GM18873 (cell line): Measurements from ENCODE around the gene CCL14.
"Not testable (repeated sequence)": the region's sequence is repeated elsewhere in the genome, so short reads cannot be mapped to it uniquely, and the experiment has no call there.

ENCODE experiments used
- ATAC-seq: cut with Tn5 transposase; IDR thresholded peaks from one replicate; pipeline ENCODE4 v1.9.1; 2021; ENCODE audit warnings: mild to moderate bottlenecking, moderate library complexity, moderate number of reproducible peaks; ENCODE audit not compliant: unreplicated experiment, low FRiP score

CCL14 gene

DNA sequence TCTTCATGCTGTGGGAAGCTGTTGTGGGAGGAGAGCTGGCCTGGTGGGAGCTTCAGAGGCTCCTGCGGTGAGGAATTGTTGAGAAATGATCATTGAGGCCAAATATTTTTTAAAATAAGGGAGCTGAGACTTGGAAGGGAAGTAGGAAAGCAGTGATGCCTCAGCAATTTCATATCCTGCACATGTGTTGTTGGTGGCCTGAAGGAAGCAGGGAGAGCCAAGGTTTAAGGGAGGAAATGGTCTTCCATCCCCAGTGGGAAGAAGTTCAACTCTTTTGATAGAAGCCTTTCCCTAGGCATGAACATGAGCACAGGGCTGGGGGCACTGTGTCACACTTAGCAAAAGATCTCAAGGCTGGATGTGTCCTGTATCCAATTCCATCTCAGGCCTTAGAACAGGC is at the start of gene CCL14:
TSS of gene CCL14 (minus strand) at position 87 of the 400 bp plus-strand sequence. CDS start at position 7, 80 bp downstream.
- ATAC-seq = no peak

DNA sequence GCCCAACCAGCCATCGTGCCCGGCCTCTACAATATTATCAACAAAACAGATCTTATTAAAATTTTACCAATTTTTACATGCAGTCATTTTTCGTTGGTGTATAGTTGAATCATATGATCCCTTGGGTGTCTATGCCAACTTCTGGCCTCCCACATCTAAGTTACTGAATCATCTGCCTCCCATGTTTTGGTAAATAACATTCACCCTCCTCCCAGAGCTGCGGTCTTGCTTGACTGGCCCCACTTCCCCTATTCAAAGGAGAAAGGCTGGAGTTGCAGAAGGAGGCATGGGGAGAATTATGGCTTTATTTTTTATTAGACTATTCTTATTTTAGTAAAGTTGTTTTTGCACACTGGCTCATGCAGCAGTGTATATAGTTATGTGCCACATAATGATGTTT is 49.7 kb upstream of the CCL14 start:
- no peak for ATAC-seq

DNA sequence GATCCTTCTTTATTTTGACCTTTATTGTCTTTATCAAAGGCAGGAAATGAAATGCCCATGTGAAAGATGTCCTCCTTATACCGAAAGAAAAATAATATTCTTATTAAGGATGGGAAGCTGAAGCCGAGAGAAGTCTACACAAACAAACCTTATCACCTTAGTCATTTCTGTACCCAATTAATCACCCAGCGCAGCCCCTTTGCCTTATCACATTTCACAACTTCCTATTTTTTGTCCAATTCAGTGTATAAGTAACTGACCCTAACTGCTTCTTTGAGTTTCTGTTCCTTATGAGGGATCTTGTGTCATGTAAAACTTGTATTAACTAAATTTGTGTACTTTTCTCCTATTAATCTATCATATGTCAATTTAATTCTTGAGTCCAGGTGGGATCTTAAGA is 47.6 kb upstream of the CCL14 start:
- ATAC-seq = no peak

DNA sequence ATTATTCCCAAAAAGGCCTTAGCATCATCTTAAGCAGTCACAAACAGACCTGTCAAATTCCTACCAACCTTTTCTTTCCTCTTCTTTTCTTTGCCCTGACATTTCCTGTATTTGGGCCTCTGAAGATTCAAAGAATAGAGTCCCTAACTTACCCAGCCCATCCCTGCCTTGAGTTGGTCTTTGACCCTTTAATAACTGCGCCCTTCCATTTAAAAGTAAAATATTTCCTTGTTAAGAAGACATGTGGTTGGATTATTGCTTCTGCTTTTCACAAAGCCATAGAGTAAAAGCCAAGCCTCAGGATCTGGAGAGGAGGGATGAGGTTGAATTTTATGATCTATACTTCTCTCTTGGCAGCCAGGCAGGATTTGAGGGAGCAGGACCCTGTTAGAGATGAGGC is 44.4 kb upstream of the CCL14 start:
- no peak for ATAC-seq

DNA sequence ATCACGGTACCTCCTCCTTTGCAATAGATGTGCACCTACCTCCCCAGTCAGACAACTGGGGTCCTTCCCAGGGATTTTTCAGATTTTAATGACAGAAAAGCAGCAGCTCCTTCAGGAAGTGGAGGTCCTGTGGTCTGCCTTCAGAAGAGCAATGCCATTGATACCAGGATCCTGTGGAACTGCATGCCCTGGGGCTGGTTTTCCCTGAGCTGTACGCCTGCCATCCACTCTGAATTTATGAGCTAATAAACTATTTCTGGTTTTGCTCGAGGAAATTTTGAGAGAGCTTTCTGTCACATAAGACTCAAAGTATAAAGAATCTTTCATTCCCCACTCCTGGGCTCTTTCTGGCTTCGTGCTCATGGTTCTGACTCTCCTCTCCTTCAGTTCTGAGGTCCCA is 41.2 kb upstream of the CCL14 start:
- no peak for ATAC-seq

DNA sequence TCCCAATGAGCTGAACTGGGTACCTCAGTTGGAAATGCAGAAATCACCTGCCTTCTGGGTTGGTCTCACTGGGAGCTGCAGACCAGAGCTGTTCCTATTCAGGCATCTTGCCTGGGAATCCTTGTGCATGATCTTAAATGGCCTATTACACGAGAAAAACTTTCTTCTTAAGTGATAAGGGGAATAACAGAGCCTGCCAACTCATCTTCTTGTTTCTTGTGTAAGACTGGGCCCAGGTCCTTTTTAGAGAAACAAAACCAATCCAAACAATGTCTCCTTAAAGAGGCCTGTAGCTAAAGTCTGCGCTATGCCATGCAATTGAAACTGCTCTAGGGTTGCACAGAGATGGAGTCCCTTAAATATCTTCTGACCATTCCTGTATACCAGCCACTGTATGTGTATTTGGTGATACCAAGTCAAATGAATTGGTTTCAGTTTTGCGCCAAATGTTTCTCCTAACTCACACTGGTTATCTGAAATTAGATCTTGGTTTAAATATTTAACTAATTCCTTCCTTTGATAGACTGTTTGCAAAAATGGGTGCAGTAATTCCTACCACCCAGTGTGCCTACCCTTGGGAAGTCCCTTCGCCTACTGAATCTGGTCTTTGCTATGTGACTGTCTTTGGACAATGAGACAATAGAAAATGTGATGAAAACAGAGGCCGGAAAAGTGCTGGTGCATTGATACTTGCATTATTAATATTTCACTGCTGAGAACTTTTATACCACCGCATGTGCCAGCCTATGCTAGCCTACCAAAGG is 37.8 kb upstream of the CCL14 start:
- no peak for ATAC-seq

- no peak for ATAC-seq
These were observed 32.9 kb upstream of the CCL14 start for GRCh38 chr17:36019423-36019822.

DNA sequence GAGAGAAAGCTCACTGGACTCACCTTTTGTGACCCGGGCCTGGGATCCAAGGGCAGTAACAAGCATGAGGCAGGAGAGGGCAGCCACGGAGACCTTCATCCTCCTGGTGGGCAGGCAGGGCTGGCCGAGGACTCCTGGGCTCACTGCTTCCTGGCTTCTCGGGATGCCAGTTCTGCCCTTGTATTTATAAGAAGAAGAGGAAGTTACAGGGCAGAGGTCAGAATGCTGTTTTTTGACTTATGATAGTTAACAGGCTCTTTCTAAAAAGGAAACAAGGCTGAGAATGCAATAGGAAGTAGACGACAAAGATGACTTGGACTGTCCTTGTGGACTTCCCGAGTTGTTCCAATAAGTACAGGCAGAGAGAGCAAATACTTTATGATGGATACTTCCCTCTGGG is 31.3 kb upstream of the CCL14 start, which contains the start of gene CCL23:
TSS of gene CCL23 (minus strand) at position 174 of the 400 bp plus-strand sequence. CDS start at position 99, 75 bp downstream.
- ATAC-seq = no peak

DNA sequence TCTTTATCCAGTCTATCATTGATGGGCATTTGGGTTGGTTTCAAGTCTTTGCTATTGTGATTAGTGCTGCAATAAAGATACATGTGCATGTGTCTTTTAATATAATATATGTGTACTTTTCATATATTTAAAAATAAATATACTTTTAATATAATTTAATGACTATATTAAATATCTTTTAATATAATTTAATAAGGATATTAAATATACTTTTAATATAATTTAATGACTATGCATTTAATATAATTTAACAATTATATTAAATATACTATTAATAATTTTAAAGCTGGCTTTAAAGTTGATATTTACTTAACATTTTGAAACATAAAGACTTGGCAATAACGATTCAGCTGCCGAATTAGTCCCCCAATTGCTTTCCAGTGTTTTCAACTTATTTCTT is 30.0 kb upstream of the CCL14 start:
- ATAC-seq = no peak

DNA sequence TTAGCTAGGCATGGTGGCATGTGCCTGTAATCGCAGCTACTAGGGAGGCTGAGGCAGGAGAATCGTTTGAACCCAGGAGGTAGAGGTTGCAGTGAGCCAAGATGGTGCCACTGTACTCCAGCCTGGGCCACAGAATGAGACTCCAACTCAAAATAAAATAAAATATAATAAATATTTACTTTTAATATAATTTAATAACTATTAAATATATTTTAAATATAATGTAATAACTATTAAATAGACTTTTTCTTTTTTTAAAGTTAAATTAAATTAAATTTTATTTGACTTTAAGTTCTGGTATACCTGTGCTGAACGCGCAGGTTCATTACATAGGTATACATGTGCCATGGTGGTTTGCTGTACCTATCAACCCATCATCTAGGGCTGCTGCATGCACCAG is 29.4 kb upstream of the CCL14 start:
- not testable (repeated sequence) for ATAC-seq

DNA sequence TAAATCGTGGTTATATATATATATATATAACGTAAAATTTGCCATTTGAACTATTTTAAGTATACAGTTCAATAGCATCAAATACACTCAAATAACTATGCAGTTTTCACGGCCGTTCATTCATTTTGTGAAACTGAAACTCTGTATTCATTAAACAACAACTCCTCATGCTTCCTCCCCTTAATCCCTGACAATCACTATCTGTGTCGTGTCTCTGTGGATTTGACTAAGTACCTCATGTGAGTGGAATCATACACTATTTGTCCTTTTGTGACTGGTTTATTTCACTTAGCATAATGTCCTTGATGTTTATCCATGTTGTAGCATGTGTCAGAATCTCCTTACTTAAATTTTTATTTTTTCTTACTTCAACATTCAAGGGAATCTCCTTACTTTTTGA is 28.4 kb upstream of the CCL14 start:
- ATAC-seq = no peak

DNA sequence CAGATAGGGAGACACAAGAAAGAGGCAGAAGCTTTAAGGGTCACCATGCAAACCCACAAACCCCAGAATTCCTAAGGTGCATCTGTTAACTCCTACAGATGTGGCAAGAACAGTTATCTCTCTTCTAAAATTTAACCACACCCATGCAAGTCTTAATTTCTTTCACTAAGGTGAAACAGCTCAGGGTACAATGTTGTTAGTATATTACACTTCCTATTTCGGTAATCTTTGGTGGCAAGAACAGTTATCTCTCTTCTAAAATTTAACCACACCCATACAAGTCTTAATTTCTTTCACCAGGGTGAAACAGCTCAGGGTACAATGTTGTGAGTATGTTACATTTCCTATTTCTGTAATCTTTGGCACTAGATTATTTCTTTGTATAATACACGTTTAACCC is 24.7 kb upstream of the CCL14 start:
- ATAC-seq = no peak

GRCh38 chr17:36008998-36009665 is 22.6 kb upstream of the CCL14 start:
- ATAC-seq = no peak

- ATAC-seq = no peak
These were observed 18.1 kb upstream of the CCL14 start for GRCh38 chr17:36004594-36005108.

DNA sequence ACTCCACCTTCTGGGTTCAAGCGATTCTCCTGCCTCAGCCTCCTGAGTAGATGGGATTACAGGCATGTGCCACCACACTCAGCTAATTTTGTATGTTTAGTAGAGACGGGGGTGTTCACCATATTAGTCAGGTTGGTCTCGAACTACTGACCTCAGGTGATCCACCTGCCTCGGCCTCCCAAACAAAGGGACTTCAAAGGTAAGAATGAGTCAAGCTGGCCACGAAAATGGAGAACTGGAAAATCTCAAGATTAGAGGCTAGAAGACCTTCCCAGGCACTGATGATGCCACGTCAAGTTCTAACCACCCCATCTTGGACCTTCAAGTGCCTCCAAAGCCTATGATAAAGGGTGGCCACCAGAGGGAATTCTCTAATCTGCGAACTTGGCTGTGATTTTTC is 16.1 kb upstream of the CCL14 start:
- no peak for ATAC-seq

- ATAC-seq = no peak
These were observed 15.5 kb upstream of the CCL14 start for GRCh38 chr17:36001862-36002603.

DNA sequence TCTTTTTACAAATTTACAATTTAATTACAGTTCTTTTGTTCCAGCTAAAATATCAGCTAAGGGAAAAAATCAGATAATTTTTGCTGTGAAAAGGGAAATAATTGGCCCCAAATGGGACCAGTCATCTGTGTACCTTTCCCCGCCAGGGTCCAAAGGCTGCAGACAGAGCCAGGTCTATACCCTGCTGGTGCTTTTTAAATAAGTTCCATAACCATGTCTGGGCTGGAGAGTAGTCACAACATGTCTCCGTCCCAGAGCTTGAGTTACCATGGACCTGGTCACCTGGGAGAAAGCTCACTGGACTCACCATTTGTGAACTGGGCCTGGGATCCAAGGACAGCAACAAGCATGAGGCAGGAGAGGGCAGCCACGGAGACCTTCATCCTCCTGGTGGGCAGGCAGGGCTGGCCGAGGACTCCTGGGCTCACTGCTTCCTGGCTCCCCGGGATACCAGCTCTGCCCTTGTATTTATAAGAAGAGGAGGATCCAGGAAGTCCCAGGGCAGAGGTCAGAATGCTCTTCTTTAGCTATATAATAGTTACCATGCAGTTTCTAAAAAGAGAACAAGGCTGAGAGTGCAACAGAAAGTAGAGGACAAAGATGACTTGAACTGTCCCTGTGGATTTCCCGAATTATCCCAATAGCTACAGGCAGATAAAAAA is 14.7 kb upstream of the CCL14 start, which contains the start of gene CCL15:
TSS of gene CCL15 (minus strand) at position 444 of the 662 bp plus-strand sequence. CDS start at position 383, 61 bp downstream.
- ATAC-seq = no peak

DNA sequence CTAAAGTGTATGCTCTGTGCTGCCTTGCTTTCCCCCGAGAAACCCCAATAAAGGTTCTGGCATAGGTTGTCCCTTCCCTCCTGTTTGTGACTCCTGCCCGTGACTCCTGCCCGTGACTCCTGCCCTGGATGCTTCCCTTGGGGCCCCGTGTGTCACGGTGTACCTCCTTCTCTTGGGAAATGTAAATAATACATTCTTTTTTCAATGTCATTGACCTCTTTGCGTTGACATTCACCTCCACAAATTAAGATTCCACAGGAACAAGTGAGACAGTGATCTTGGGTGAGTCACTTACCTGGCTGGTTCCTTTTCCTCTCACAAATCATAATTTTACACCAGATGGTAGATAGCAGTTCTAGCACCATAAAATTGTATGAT is 14.2 kb upstream of the CCL14 start:
- no peak for ATAC-seq

DNA sequence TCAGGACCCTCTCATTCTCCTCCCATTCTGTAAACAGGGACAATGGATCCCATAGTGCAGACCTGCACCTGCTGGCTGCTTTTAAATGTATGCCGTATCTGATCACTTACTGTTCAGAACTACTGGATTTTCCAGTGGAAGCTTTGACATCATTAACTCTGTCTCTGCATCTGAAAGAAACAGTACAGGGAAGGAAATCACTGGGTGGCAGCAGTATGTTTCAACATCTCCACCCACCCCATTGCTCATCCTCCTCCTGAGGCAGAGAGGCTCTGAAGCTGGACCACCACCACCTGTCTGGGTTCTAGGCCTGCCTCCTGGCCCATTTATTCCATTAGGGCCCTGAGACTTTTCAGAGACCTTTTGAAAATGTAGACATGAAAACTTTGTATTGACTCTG is 12.2 kb upstream of the CCL14 start:
- no peak for ATAC-seq

DNA sequence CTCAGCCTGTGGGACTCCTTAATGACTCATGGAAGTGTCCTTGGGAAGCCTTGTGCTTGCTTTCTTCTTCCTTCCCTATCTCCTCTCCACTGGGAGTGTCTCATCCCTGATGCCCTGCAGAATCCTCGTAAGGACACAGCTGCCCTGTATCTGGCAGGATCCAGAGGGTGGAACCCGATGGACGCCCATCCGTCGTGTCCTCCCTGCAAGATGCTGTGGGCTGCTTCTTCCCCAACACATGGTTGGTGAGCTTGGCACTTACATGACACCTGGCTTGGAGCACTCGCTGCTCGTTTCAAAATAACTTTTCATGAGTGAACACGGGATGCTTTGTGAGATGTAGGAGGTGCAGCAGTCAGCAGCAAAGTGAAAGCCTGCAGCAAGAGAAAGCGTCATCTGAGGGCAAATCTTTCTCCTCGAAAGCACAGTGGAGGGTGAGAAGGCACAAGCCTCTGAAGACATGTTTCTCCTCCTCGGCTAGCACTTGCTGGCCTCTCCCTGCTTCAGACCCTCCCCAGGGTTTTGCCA is 11.6 kb upstream of the CCL14 start:
- no peak for ATAC-seq
